SK-N-MC (cell line): Measurements from ENCODE around the gene IFT20.
A peak's percentile ranks its signal among the peaks of the same experiment; 100 is the strongest.
"Not testable (repeated sequence)": the region's sequence is repeated elsewhere in the genome, so short reads cannot be mapped to it uniquely, and the experiment has no call there.

ENCODE experiments used
- DNase-seq: peaks from one replicate; pipeline ENCODE4 v3.0.0-alpha.2; 2011; ENCODE audit warnings: low read depth, low spot score
- H3K27ac ChIP-seq: fragments of 200-600 bp; sonication (generic); 2 replicates; pipeline ENCODE4 v1.5.1; 2016; ENCODE audit warnings: mixed run types
- H3K36me3 ChIP-seq: fragments of 200-600 bp; sonication (generic); 2 replicates; pipeline ENCODE4 v1.6.1; 2017; ENCODE audit warnings: antibody characterized with exemption, low read length, mixed read lengths; ENCODE audit not compliant: insufficient read depth
- H3K4me3 ChIP-seq: fragments of 200-600 bp; sonication (generic); 2 replicates; pipeline ENCODE4 v1.5.1; 2016
- H3K9ac ChIP-seq: fragments of 200-600 bp; sonication (generic); 2 replicates; pipeline ENCODE4 v1.8.0; 2017; ENCODE audit warnings: mixed run types, mixed read lengths; ENCODE audit not compliant: insufficient read length
- H3K9me3 ChIP-seq: fragments of 200-600 bp; sonication (generic); 2 replicates; pipeline ENCODE4 v1.6.1; 2017; ENCODE audit warnings: low read depth, mild to moderate bottlenecking, antibody characterized with exemption, low read length, moderate library complexity, mixed read lengths
- EZH2 ChIP-seq: fragments of 200-600 bp; sonication (generic); IDR thresholded peaks from one replicate; pipeline ENCODE4 v1.6.1; 2017; ENCODE audit warnings: antibody characterized with exemption
- FOXP2 ChIP-seq: optimal IDR thresholded peaks from 2 replicates; pipeline ENCODE3; 2011; ENCODE audit warnings: mild to moderate bottlenecking, moderate library complexity; ENCODE audit not compliant: insufficient read depth; ENCODE audit errors: extremely low read length, control extremely low read depth
- POLR2AphosphoS5 ChIP-seq: IDR thresholded peaks from 2 replicates; pipeline ENCODE4 v1.6.1; 2012; ENCODE audit warnings: mild to moderate bottlenecking, low read depth, low read length, borderline replicate concordance

Gene IFT20

GRCh38 chr17:28341516-28341915, 6.2 kb upstream of the IFT20 start:
- H3K36me3 ChIP-seq: peaks cover 20% of the 10 kb centered on the region; the same call in 1 of the 2 replicates
- H3K4me3 ChIP-seq: no peak overlapping the region
- no peak for DNase-seq
- no peak for TF ChIP-seq FOXP2
- no peak for TF ChIP-seq POLR2AphosphoS5
- TF ChIP-seq EZH2: no peak
- no peaks in the 10 kb centered on the region for H3K9me3 ChIP-seq
- H3K27ac ChIP-seq: no peak overlapping the region
- H3K9ac ChIP-seq: no peak overlapping the region

- Histone ChIP-seq H3K9ac (no peak overlapping the region), H3K4me3 (no peak overlapping the region), H3K27ac (no peak overlapping the region), H3K36me3 (peaks cover 20% of the 10 kb centered on the region; the same call in 1 of the 2 replicates), H3K9me3 (no peaks in the 10 kb centered on the region)
- DNase-seq: no peak
- TF ChIP-seq FOXP2 (no peak), POLR2AphosphoS5 (no peak), EZH2 (no peak)
Observed at GRCh38 chr17:28340374-28340773, 5.1 kb upstream of the IFT20 start.

DNA sequence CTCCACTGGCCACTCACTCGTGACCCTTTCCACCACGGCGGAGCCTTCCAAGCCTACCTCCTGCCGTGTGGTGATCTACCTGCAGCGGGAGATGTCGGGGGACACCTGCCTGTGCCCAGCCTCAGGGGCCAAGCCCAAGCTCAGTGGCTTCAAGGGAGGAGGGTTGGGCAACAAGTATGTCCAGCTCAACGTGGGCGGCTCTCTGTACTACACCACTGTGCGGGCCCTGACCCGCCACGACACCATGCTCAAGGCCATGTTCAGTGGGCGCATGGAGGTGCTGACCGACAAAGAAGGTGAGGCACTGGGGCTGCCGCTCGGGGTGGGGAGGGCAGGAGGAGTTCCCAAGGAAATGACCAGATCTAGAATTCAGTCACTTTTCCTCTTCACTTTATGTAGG, 4.2 kb upstream of the IFT20 start:
- H3K4me3 ChIP-seq: no peak overlapping the region
- peaks cover 18% of the 10 kb centered on the region; the same call in 1 of the 2 replicates for H3K36me3 ChIP-seq
- TF ChIP-seq POLR2AphosphoS5 (no peak), EZH2 (no peak), FOXP2 (no peak)
- H3K27ac ChIP-seq: no peak overlapping the region
- no peaks in the 10 kb centered on the region for H3K9me3 ChIP-seq
- no peak for DNase-seq
- H3K9ac ChIP-seq: no peak overlapping the region

DNA sequence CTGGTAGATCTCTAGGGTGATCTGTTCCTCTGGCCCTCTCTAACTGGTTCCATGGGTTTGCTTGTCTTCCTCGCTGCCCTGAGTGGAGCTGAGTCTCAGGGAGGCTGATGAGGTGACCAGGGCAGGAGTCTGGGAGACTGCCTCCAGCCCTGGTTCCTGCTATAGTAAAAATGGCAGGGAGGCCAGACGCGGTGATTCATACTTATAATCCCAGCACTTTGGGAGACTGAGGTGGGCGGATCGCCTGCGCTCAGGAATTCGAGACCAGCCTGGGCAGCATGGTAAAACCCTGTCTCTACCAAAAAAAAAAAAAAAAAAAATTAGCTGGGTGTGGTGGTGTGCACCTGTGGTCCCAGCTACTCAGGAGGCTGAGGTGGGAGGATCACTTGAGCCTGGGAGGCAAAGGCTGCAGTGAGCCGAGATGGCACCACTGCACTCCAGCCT, 3.5 kb upstream of the IFT20 start:
- H3K27ac ChIP-seq, DNase-seq, H3K4me3 ChIP-seq, H3K9me3 ChIP-seq, H3K9ac ChIP-seq: not testable (repeated sequence)
- peaks cover 14% of the 10 kb centered on the region; the same call in 1 of the 2 replicates for H3K36me3 ChIP-seq

GRCh38 chr17:28338056-28338768, 2.9 kb upstream of the IFT20 start:
- no peak overlapping the region for H3K4me3 ChIP-seq
- H3K9ac ChIP-seq: no peak overlapping the region
- H3K36me3 ChIP-seq: peaks cover 14% of the 10 kb centered on the region; the same call in 1 of the 2 replicates
- H3K9me3 ChIP-seq: no peaks in the 10 kb centered on the region
- no peak for DNase-seq
- H3K27ac ChIP-seq: no peak overlapping the region
- no peak for TF ChIP-seq FOXP2
- no peak for TF ChIP-seq EZH2
- no peak for TF ChIP-seq POLR2AphosphoS5

GRCh38 chr17:28335959-28336871, 943 bp upstream of the IFT20 start:
- H3K36me3 ChIP-seq: peaks cover 2% of the 10 kb centered on the region; the same call in 1 of the 2 replicates
- H3K9ac ChIP-seq: peak overlapping the region; percentile 80
- TF ChIP-seq POLR2AphosphoS5 (no peak), EZH2 (no peak), FOXP2 (no peak)

DNA sequence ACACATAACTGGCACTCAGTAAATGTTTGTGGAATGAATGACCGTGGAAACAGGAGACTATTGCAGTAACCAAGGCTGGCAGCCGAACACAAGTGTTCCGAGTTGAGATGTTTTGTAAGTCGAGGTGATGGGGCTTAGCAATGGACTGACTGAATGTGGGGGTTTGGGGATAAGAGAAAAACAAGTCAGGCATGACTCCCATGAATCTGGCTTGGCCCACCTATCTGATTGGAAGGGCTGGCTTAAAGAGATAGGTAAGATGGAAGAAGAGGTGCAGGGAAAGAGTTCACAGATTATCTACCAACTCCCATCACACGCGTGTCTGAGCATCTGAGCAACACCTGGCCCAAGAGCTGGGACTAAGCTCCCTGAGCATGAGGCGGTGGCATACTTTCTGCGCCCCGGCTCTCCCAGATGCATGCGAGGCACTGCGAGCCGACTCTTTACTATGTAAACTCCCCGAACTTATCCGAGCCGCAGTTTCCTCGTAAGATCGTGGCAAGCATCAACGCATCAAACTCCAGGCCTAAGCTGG, 539 bp downstream of the IFT20 start:
- Histone ChIP-seq H3K9ac (peak overlapping the region; percentile 88), H3K9me3 (no peaks in the 10 kb centered on the region), H3K4me3 (peak overlapping the region; percentile 99), H3K27ac (no peak overlapping the region), H3K36me3 (no peaks in the 10 kb centered on the region)
- DNase-seq: no peak
- TF ChIP-seq POLR2AphosphoS5 (no peak), FOXP2 (no peak), EZH2 (no peak)

More at GRCh38 chr17:28335959-28336871, 943 bp upstream of the IFT20 start:
- H3K9me3 ChIP-seq: no peaks in the 10 kb centered on the region
- no peak for DNase-seq
- peak overlapping the region; percentile 99 for H3K4me3 ChIP-seq
- H3K27ac ChIP-seq: no peak overlapping the region

DNA sequence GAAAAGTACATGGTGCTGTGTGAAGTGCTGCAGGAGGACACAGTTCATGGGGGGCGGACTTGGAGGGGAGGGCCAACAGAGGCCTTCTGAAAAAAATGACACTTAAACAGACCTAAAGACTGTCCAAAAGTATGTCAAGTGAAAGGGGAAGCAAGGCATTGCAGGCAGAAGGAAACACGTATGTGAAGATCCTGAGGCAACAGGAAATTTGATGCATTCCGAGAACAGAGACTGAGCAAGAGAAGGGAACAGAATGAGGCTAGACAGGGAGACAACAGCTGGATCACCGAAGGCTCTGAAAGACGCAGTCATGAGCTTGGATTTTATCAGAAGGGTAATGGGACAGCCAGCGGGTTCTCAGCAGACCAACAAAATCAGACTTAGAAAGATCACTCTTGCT, 1.1 kb downstream of the IFT20 start:
- peak overlapping the region; percentile 99 for H3K4me3 ChIP-seq
- no peaks in the 10 kb centered on the region for H3K9me3 ChIP-seq
- H3K27ac ChIP-seq: no peak overlapping the region
- DNase-seq: no peak
- peaks cover 4% of the 10 kb centered on the region; the same call in 1 of the 2 replicates for H3K36me3 ChIP-seq
- no peak for TF ChIP-seq POLR2AphosphoS5
- H3K9ac ChIP-seq: peak overlapping the region; percentile 88
